HL-60 (cell line): ENCODE data around the gene GTF3C5.
"Not testable (repeated sequence)": the region's sequence is repeated elsewhere in the genome, so short reads cannot be mapped to it uniquely, and the experiment has no call there.

Experiments used
- DNase-seq, 2 experiments: peaks; one replicate each; pipeline ENCODE4 v3.0.0-alpha.2; 2010 to 2020; ENCODE audit warnings: low read depth in 1 of 2, low spot score in 1 of 2
- H3K27ac ChIP-seq: fragments of 250-450 bp; sonication (Bioruptor Pico); replicated peaks from 2 replicates; pipeline ENCODE4 v1.5.1; 2020; ENCODE audit warnings: mild to moderate bottlenecking, moderate library complexity
- H3K27me3 ChIP-seq: fragments of 250-450 bp; sonication (Bioruptor Pico); 2 replicates; pipeline ENCODE4 v1.5.1; 2021; ENCODE audit warnings: mild to moderate bottlenecking, moderate library complexity; ENCODE audit not compliant: insufficient read depth, poor library complexity, severe bottlenecking
- H3K4me3 ChIP-seq: replicated peaks from 2 replicates; pipeline ENCODE4 v1.5.1; 2011; ENCODE audit warnings: mild to moderate bottlenecking, control low read depth, low read length; ENCODE audit not compliant: insufficient read depth
- CTCF ChIP-seq: IDR thresholded peaks from one replicate; pipeline ENCODE4 v1.5.1; 2011; ENCODE audit warnings: low read length, control low read depth, inconsistent platforms; ENCODE audit not compliant: insufficient read depth
- GABPA ChIP-seq: IDR thresholded peaks from 2 replicates; pipeline ENCODE4 v1.6.1; 2012; ENCODE audit warnings: low read depth
- POLR2AphosphoS5 ChIP-seq: IDR thresholded peaks from 2 replicates; pipeline ENCODE4 v1.6.1; 2012; ENCODE audit warnings: low read depth
- REST ChIP-seq: IDR thresholded peaks from 2 replicates; pipeline ENCODE4 v1.6.1; 2012; ENCODE audit warnings: low read depth; ENCODE audit not compliant: insufficient replicate concordance
- SPI1 ChIP-seq: IDR thresholded peaks from 2 replicates; pipeline ENCODE4 v1.6.1; 2012; ENCODE audit warnings: low read depth, mild to moderate bottlenecking, borderline replicate concordance

GTF3C5 gene

GRCh38 chr9:133060417-133060841 is 29.6 kb downstream of the GTF3C5 start:
- TF ChIP-seq CTCF: no peak
- no peak for TF ChIP-seq SPI1
- TF ChIP-seq REST: no peak
- no peak for TF ChIP-seq POLR2AphosphoS5
- no peak for TF ChIP-seq GABPA
- peak in 1 of 2 experiments; percentile 72 for DNase-seq
- Histone ChIP-seq H3K27me3 (no peaks in the 10 kb centered on the region), H3K27ac (peak overlapping the region; percentile 77), H3K4me3 (no peak overlapping the region)

GRCh38 chr9:133061019-133061763 is 30.4 kb downstream of the GTF3C5 start:
- not testable (repeated sequence) for H3K27me3 ChIP-seq, H3K4me3 ChIP-seq, DNase-seq
- H3K27ac ChIP-seq: peak overlapping the region; percentile 40

GRCh38 chr9:133061764-133062145 is 31.0 kb downstream of the GTF3C5 start, which contains the start of gene CEL:
TSS of gene CEL (plus strand) at chr9:133061981. CDS start at chr9:133062003, 22 bp downstream.
- not testable (repeated sequence) for H3K4me3 ChIP-seq, DNase-seq, H3K27me3 ChIP-seq
- peak within 1 kb of the TSS; percentile 40 for H3K27ac ChIP-seq

- not testable (repeated sequence) for H3K4me3 ChIP-seq, H3K27ac ChIP-seq, DNase-seq, H3K27me3 ChIP-seq
These were observed 31.8 kb downstream of the GTF3C5 start for GRCh38 chr9:133062569-133062968.

- H3K27ac ChIP-seq: no peak overlapping the region
- no peak overlapping the region for H3K4me3 ChIP-seq
- no peaks in the 10 kb centered on the region for H3K27me3 ChIP-seq
- DNase-seq: no peak
- TF ChIP-seq REST (no peak), GABPA (no peak), CTCF (no peak), POLR2AphosphoS5 (no peak), SPI1 (no peak)
These were observed 32.3 kb downstream of the GTF3C5 start for GRCh38 chr9:133063159-133063499.
